Thyroid gland (tissue), 4 donors: ENCODE data around the gene SH3TC1.

Source experiments
- POLR2A ChIP-seq, 2 donors: fragments of 450-650 bp; IDR thresholded peaks; one replicate each; pipeline ENCODE4 v1.6.1; 2017; ENCODE audit warnings: antibody characterized with exemption in 2 of 2, mild to moderate bottlenecking in 2 of 2, moderate library complexity in 1 of 2
- TF ChIP-seq, protein P1 (sequence below), 6 experiments: fragments of 200-600 bp in 3 of 6; fragments of 450-650 bp in 3 of 6; sonication (generic) in 3 of 6; IDR thresholded peaks; one replicate each; pipeline ENCODE4 v1.5.1; 2016 to 2019; ENCODE audit warnings: antibody characterized with exemption in 6 of 6, mild to moderate bottlenecking in 2 of 6, inconsistent platforms in 1 of 6, moderate library complexity in 1 of 6

GRCh38 chr4:8278421-8279287, 79.6 kb downstream of the SH3TC1 start:
- TF ChIP-seq POLR2A (IDR thresholded peaks at IDR 0.05): no peak
- TF ChIP-seq, protein P1, sequence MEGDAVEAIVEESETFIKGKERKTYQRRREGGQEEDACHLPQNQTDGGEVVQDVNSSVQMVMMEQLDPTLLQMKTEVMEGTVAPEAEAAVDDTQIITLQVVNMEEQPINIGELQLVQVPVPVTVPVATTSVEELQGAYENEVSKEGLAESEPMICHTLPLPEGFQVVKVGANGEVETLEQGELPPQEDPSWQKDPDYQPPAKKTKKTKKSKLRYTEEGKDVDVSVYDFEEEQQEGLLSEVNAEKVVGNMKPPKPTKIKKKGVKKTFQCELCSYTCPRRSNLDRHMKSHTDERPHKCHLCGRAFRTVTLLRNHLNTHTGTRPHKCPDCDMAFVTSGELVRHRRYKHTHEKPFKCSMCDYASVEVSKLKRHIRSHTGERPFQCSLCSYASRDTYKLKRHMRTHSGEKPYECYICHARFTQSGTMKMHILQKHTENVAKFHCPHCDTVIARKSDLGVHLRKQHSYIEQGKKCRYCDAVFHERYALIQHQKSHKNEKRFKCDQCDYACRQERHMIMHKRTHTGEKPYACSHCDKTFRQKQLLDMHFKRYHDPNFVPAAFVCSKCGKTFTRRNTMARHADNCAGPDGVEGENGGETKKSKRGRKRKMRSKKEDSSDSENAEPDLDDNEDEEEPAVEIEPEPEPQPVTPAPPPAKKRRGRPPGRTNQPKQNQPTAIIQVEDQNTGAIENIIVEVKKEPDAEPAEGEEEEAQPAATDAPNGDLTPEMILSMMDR (IDR thresholded peaks at IDR 0.05): no peak
